H9 (cell line): ENCODE data around the gene HBG2. TPM values are rescaled to one million over a fixed set of nuclear protein-coding genes. Genes with fewer than 3 reads are reported as not detected.

Experiments used
- DNase-seq: peaks from one replicate; pipeline ENCODE4 v3.0.0-alpha.2; 2017
- H2AFZ ChIP-seq: one replicate; pipeline ENCODE4 v1.6.1; 2013; ENCODE audit warnings: mild to moderate bottlenecking, low read length, control low read depth, moderate library complexity
- H2AK5ac ChIP-seq: 2 replicates; pipeline ENCODE4 v1.6.1; 2013; ENCODE audit warnings: low read length, control low read depth, mixed read lengths; ENCODE audit not compliant: insufficient read length
- H2BK120ac ChIP-seq: one replicate; pipeline ENCODE4 v1.6.1; 2013; ENCODE audit warnings: low read depth, mild to moderate bottlenecking, low read length, control low read depth, inconsistent platforms; ENCODE audit not compliant: poor library complexity, severe bottlenecking
- H2BK12ac ChIP-seq: 2 replicates; pipeline ENCODE4 v1.6.1; 2013; ENCODE audit warnings: low read length, control low read depth, mixed read lengths, low read depth; ENCODE audit not compliant: insufficient read length
- H2BK15ac ChIP-seq: 2 replicates; pipeline ENCODE4 v1.6.1; 2013; ENCODE audit warnings: low read depth, low read length, control low read depth
- H2BK20ac ChIP-seq: one replicate; pipeline ENCODE4 v1.6.1; 2013; ENCODE audit warnings: low read depth, mild to moderate bottlenecking, low read length, control low read depth, inconsistent platforms; ENCODE audit not compliant: poor library complexity, severe bottlenecking
- H2BK5ac ChIP-seq: 2 replicates; pipeline ENCODE4 v1.6.1; 2013; ENCODE audit warnings: low read length, control low read depth, mixed read lengths; ENCODE audit not compliant: insufficient read length
- H3K14ac ChIP-seq: 2 replicates; pipeline ENCODE4 v1.6.1; 2013; ENCODE audit warnings: low read length, control low read depth; ENCODE audit not compliant: insufficient read depth
- H3K18ac ChIP-seq: 2 replicates; pipeline ENCODE4 v1.6.1; 2013; ENCODE audit warnings: low read depth, mild to moderate bottlenecking, mixed read lengths, low read length, control low read depth; ENCODE audit not compliant: insufficient read length
- H3K23ac ChIP-seq: 2 replicates; pipeline ENCODE4 v1.6.1; 2013; ENCODE audit warnings: low read length, control low read depth, mixed read lengths, low read depth; ENCODE audit not compliant: insufficient read length
- H3K23me2 ChIP-seq: 2 replicates; pipeline ENCODE4 v1.6.1; 2013; ENCODE audit warnings: low read depth, mild to moderate bottlenecking, mixed read lengths, low read length, control low read depth; ENCODE audit not compliant: insufficient read length, poor library complexity, severe bottlenecking
- H3K27ac ChIP-seq: 2 replicates; pipeline ENCODE4 v1.5.1; 2013; ENCODE audit warnings: low read length, control low read depth, mixed read lengths, low read depth; ENCODE audit not compliant: insufficient read length
- H3K27me3 ChIP-seq: 2 replicates; pipeline ENCODE4 v1.6.1; 2013; ENCODE audit warnings: low read length, control low read depth, inconsistent platforms; ENCODE audit not compliant: insufficient read depth
- H3K4ac ChIP-seq: 2 replicates; pipeline ENCODE4 v1.6.1; 2013; ENCODE audit warnings: low read depth, mild to moderate bottlenecking, control low read depth, inconsistent platforms, low read length, moderate library complexity
- H3K4me1 ChIP-seq: 2 replicates; pipeline ENCODE4 v1.6.1; 2013; ENCODE audit warnings: low read length, control low read depth, inconsistent platforms; ENCODE audit not compliant: insufficient read depth
- H3K4me2 ChIP-seq: 2 replicates; pipeline ENCODE4 v1.6.1; 2013; ENCODE audit warnings: low read length, control low read depth, mixed read lengths; ENCODE audit not compliant: insufficient read length, insufficient read depth
- H3K56ac ChIP-seq: 2 replicates; pipeline ENCODE4 v1.6.1; 2013; ENCODE audit warnings: low read depth, mild to moderate bottlenecking, mixed read lengths, low read length, control low read depth; ENCODE audit not compliant: insufficient read length
- H3K79me1 ChIP-seq: 2 replicates; pipeline ENCODE4 v1.6.1; 2013; ENCODE audit warnings: low read depth, mild to moderate bottlenecking, moderate library complexity, low read length, control low read depth, inconsistent platforms; ENCODE audit not compliant: insufficient read depth, poor library complexity, severe bottlenecking
- H3K79me2 ChIP-seq: 2 replicates; pipeline ENCODE4 v1.6.1; 2013; ENCODE audit warnings: low read length, control low read depth, inconsistent platforms; ENCODE audit not compliant: insufficient read depth
- H3K9ac ChIP-seq: 2 replicates; pipeline ENCODE4 v1.6.1; 2013; ENCODE audit warnings: low read length, control low read depth, mixed read lengths; ENCODE audit not compliant: insufficient read length; ENCODE audit errors: extremely low read depth
- H3K9me3 ChIP-seq: one replicate; pipeline ENCODE4 v1.6.1; 2013; ENCODE audit warnings: low read depth, low read length, inconsistent platforms; ENCODE audit not compliant: control insufficient read depth
- H3T11ph ChIP-seq: one replicate; pipeline ENCODE4 v1.6.1; 2013; ENCODE audit warnings: mild to moderate bottlenecking, low read length, control low read depth, inconsistent platforms
- H4K20me1 ChIP-seq: one replicate; pipeline ENCODE4 v1.6.1; 2013; ENCODE audit not compliant: control insufficient read depth, insufficient read length, insufficient read depth
- H4K5ac ChIP-seq: 2 replicates; pipeline ENCODE4 v1.6.1; 2013; ENCODE audit warnings: low read depth, mild to moderate bottlenecking, mixed read lengths, low read length, control low read depth; ENCODE audit not compliant: insufficient read length
- H4K8ac ChIP-seq: replicated peaks from 2 replicates; pipeline ENCODE4 v1.6.1; 2013; ENCODE audit warnings: low read length, control low read depth, mixed read lengths, low read depth; ENCODE audit not compliant: insufficient read length
- H4K91ac ChIP-seq: 2 replicates; pipeline ENCODE4 v1.6.1; 2013; ENCODE audit warnings: low read depth, mild to moderate bottlenecking, moderate library complexity, mixed read lengths, low read length, control low read depth; ENCODE audit not compliant: insufficient read length
- H3K27ac Mint-ChIP-seq, 3 experiments: 2 replicates in 2 of 3; 3 replicates in 1 of 3; pipeline ENCODE4 v1.8.0; 2020 to 2021; ENCODE audit warnings: mixed read lengths in 3 of 3, mild to moderate bottlenecking in 1 of 3, moderate library complexity in 1 of 3
- H3K27me3 Mint-ChIP-seq: 2 replicates; pipeline ENCODE4 v1.8.0; 2021; ENCODE audit warnings: low read depth, mild to moderate bottlenecking, moderate library complexity, mixed read lengths
- H3K36me3 Mint-ChIP-seq, 3 experiments: 2 replicates in 2 of 3; 3 replicates in 1 of 3; pipeline ENCODE4 v1.8.0; 2020 to 2021; ENCODE audit warnings: low read depth in 3 of 3, mixed read lengths in 3 of 3; ENCODE audit not compliant: insufficient read depth in 1 of 3
- H3K4me1 Mint-ChIP-seq, 2 experiments: 2 replicates each; pipeline ENCODE4 v1.8.0; 2020; ENCODE audit warnings: mixed read lengths in 2 of 2
- H3K4me3 Mint-ChIP-seq, 2 experiments: 2 replicates in 1 of 2; 3 replicates in 1 of 2; pipeline ENCODE4 v1.8.0; 2020 to 2021; ENCODE audit warnings: mild to moderate bottlenecking in 2 of 2, mixed read lengths in 2 of 2, moderate library complexity in 1 of 2
- H3K9me3 Mint-ChIP-seq, 2 experiments: 2 replicates in 1 of 2; 3 replicates in 1 of 2; pipeline ENCODE4 v1.8.0; 2020; ENCODE audit warnings: mild to moderate bottlenecking in 2 of 2, mixed read lengths in 2 of 2, moderate library complexity in 1 of 2
- CTCF ChIP-seq: fragments of 200-600 bp; sonication (generic); conservative IDR thresholded peaks from 3 replicates; pipeline ENCODE4 v1.8.0; 2021; ENCODE audit warnings: antibody characterized with exemption, mild to moderate bottlenecking
- WGBS: extraction: QIAGEN DNeasy Blood & Tissue Kit; methylation state at CpG from one replicate; pipeline ENCODE4 v1.1.7; 2013; ENCODE audit warnings: missing lambda C conversion rate, low lambda C conversion rate, mixed read lengths; ENCODE audit not compliant: insufficient read length; ENCODE audit errors: extremely low coverage; 5-methylcytosine and 5-hydroxymethylcytosine counted together
- total RNA-seq: library from RNA; stranded (reverse); gene quantifications from 2 replicates; pipeline ENCODE4 v1.2.1, GENCODE V29; 2021

HBG2 gene
- total RNA-seq, 1 experiment from 2014 or later = not detected

- TF ChIP-seq CTCF = no peak
- Mint-ChIP-seq H3K36me3 (no peaks in the 10 kb centered on the region), H3K4me1 (no peaks in the 10 kb centered on the region), H3K4me3 (no peak overlapping the region), H3K27ac (no peak overlapping the region; a peak in 1 of 7 replicates), H3K27me3 (peaks cover 2% of the 10 kb centered on the region), H3K9me3 (no peaks in the 10 kb centered on the region)
- no peaks in the 10 kb centered on the region for H3K23me2 ChIP-seq
- H4K5ac ChIP-seq = no peak overlapping the region
- no peak overlapping the region for H3K23ac ChIP-seq
- no peak overlapping the region for H2BK120ac ChIP-seq
- no peak overlapping the region for H3K56ac ChIP-seq
- no peak overlapping the region for H2BK5ac ChIP-seq
- WGBS = no CpG with 5 or more reads among the region's 7 CpGs
- no peak overlapping the region for H3K14ac ChIP-seq
- no peak overlapping the region for H3K4ac ChIP-seq
- no peak overlapping the region for H2AK5ac ChIP-seq
- no peaks in the 10 kb centered on the region for H3K4me1 ChIP-seq
- H3T11ph ChIP-seq = no peak overlapping the region
- no peak overlapping the region for H2AFZ ChIP-seq
- no peaks in the 10 kb centered on the region for H3K79me2 ChIP-seq
- no peaks in the 10 kb centered on the region for H3K79me1 ChIP-seq
- H3K9me3 ChIP-seq = no peaks in the 10 kb centered on the region
- H2BK12ac ChIP-seq = no peak overlapping the region
- no peak overlapping the region for H2BK15ac ChIP-seq
- H3K27ac ChIP-seq = no peak overlapping the region
- H3K9ac ChIP-seq = no peak overlapping the region
- no peak overlapping the region for H3K4me2 ChIP-seq
- no peak overlapping the region for H2BK20ac ChIP-seq
- H4K20me1 ChIP-seq = no peaks in the 10 kb centered on the region
- H3K27me3 ChIP-seq = no peaks in the 10 kb centered on the region
- no peak for DNase-seq
- H4K91ac ChIP-seq = no peak overlapping the region
- H4K8ac ChIP-seq = no peak overlapping the region
- no peak overlapping the region for H3K18ac ChIP-seq
These were observed 11.4 kb downstream of the HBG2 start for GRCh38 chr11:5242933-5243815.
